CD4-positive, alpha-beta memory T cell (primary cell): ENCODE measurements around the gene DGKB. TPM values are rescaled to one million over a fixed set of nuclear protein-coding genes. Genes with fewer than 3 reads are reported as not detected.
A peak's percentile ranks its signal among the peaks of the same experiment; 100 is the strongest.

Source experiments
- CTCF ChIA-PET: fragments of 350-600 bp; sonication (Branson Sonifier 250); formaldehyde crosslinking; loops from one replicate; lab custom pipeline; 2021; ENCODE audit warnings: inconsistent platforms; ENCODE audit not compliant: partially characterized antibody; lab: Charles Lee
- POLR2A ChIA-PET: fragments of 350-600 bp; sonication (Branson Sonifier 250); formaldehyde crosslinking; loops from one replicate; lab custom pipeline; 2021; ENCODE audit not compliant: partially characterized antibody; lab: Charles Lee
- DNase-seq, 5 donors: peaks; one replicate each; pipeline versions ENCODE4 v3.0.0 to v3.0.0-alpha.2; 2020 to 2022; ENCODE audit warnings: mixed read lengths in 1 of 5
- H3K27ac ChIP-seq: one replicate; pipeline ENCODE4 v1.7.0; 2013; ENCODE audit warnings: low read depth, low read length
- H3K27me3 ChIP-seq: 2 replicates; pipeline ENCODE4 v1.7.0; 2013; ENCODE audit warnings: mild to moderate bottlenecking, low read length, moderate library complexity; ENCODE audit not compliant: insufficient read depth
- H3K36me3 ChIP-seq: 2 replicates; pipeline ENCODE4 v1.7.0; 2013; ENCODE audit warnings: mild to moderate bottlenecking, low read length, moderate library complexity; ENCODE audit not compliant: insufficient read depth
- H3K4me1 ChIP-seq: 2 replicates; pipeline ENCODE4 v1.7.0; 2013; ENCODE audit warnings: mild to moderate bottlenecking, low read length, moderate library complexity; ENCODE audit not compliant: insufficient read depth
- H3K4me3 ChIP-seq, 2 donors: one replicate each; pipeline ENCODE4 v1.7.0; 2013; ENCODE audit warnings: low read length in 2 of 2, mild to moderate bottlenecking in 1 of 2
- H3K9me3 ChIP-seq, 2 donors: one replicate each; pipeline ENCODE4 v1.7.0; 2013; ENCODE audit warnings: low read length in 2 of 2, control low read depth in 1 of 2; ENCODE audit not compliant: control insufficient read depth in 1 of 2
- H3K27ac Mint-ChIP-seq, 7 donors: one replicate each; pipeline ENCODE4 v1.8.0; 2020 to 2021; ENCODE audit warnings: mixed read lengths in 7 of 7, mild to moderate bottlenecking in 6 of 7, inconsistent platforms in 3 of 7, moderate library complexity in 3 of 7
- H3K27me3 Mint-ChIP-seq, 2 donors: one replicate each; pipeline ENCODE4 v1.8.0; 2020 to 2021; ENCODE audit warnings: mixed read lengths in 2 of 2
- H3K36me3 Mint-ChIP-seq, 2 donors: one replicate each; pipeline ENCODE4 v1.8.0; 2020 to 2021; ENCODE audit warnings: mixed read lengths in 2 of 2, inconsistent platforms in 1 of 2, mild to moderate bottlenecking in 1 of 2
- H3K4me1 Mint-ChIP-seq, 4 donors: one replicate each; pipeline ENCODE4 v1.8.0; 2020 to 2021; ENCODE audit warnings: mixed read lengths in 4 of 4, mild to moderate bottlenecking in 1 of 4
- H3K4me3 Mint-ChIP-seq, 8 donors: one replicate each; pipeline ENCODE4 v1.8.0; 2020 to 2021; ENCODE audit warnings: mixed read lengths in 8 of 8, mild to moderate bottlenecking in 7 of 8, moderate library complexity in 6 of 8, inconsistent platforms in 3 of 8
- H3K9me3 Mint-ChIP-seq, 8 donors: one replicate each; pipeline ENCODE4 v1.8.0; 2020 to 2021; ENCODE audit warnings: mixed read lengths in 8 of 8, mild to moderate bottlenecking in 5 of 8, inconsistent platforms in 3 of 8, moderate library complexity in 1 of 8
- intact Hi-C: fragments of 100-400 bp; cut with micrococcal nuclease; formaldehyde crosslinking; loops from one replicate; pipeline ENCODE4 v1.15.1; 2023
- polyA plus RNA-seq, 2 donors: library from polyadenylated mRNA; unstranded; fragments of 300-500 nt; fragmentation: Illumina TruSeq; gene quantifications; one replicate each; pipeline ENCODE4 v1.2.3, GENCODE V29; 2021
- total RNA-seq, 2 experiments: library from RNA; stranded (reverse); gene quantifications; one replicate each; pipeline ENCODE4 v1.2.3, GENCODE V29; 2021

DGKB gene
- total and polyA plus RNA-seq, 4 experiments from 2014 or later: not detected

GRCh38 chr7:14747701-14748100, 154.8 kb downstream of the DGKB start:
- CTCF ChIA-PET: no interaction called here

GRCh38 chr7:14745076-14745475, 157.5 kb downstream of the DGKB start:
- ChIA-PET CTCF (no interaction called here), POLR2A (no interaction called here)
- Mint-ChIP-seq H3K27ac (no peak overlapping the region), H3K9me3 (peaks cover 0 to 30% (median 7%) of the 10 kb centered on the region in 8 donors), H3K27me3 (no peaks in the 10 kb centered on the region), H3K36me3 (no peaks in the 10 kb centered on the region), H3K4me3 (no peak overlapping the region), H3K4me1 (no peaks in the 10 kb centered on the region)
- intact Hi-C loops: no loop called here
- Histone ChIP-seq H3K4me1 (no peaks in the 10 kb centered on the region), H3K9me3 (no peaks in the 10 kb centered on the region), H3K4me3 (no peak overlapping the region), H3K36me3 (no peaks in the 10 kb centered on the region), H3K27me3 (no peaks in the 10 kb centered on the region), H3K27ac (no peak overlapping the region)
- DNase-seq: no peak

More at GRCh38 chr7:14747701-14748100, 154.8 kb downstream of the DGKB start:
- intact Hi-C loops: no loop called here
- no peak for DNase-seq
- Mint-ChIP-seq H3K27ac (no peak overlapping the region), H3K27me3 (peaks cover 0 to 2% of the 10 kb centered on the region in 2 donors), H3K9me3 (peaks cover 0 to 16% (median 5%) of the 10 kb centered on the region in 8 donors), H3K36me3 (no peaks in the 10 kb centered on the region), H3K4me3 (no peak overlapping the region), H3K4me1 (no peaks in the 10 kb centered on the region)
- POLR2A ChIA-PET: no interaction called here
- Histone ChIP-seq H3K9me3 (no peaks in the 10 kb centered on the region), H3K4me3 (no peak overlapping the region), H3K27ac (no peak overlapping the region), H3K27me3 (no peaks in the 10 kb centered on the region), H3K36me3 (no peaks in the 10 kb centered on the region), H3K4me1 (no peaks in the 10 kb centered on the region)

GRCh38 chr7:14740606-14741005, 161.9 kb downstream of the DGKB start:
- H3K36me3 ChIP-seq: no peaks in the 10 kb centered on the region
- Mint-ChIP-seq H3K36me3 (no peaks in the 10 kb centered on the region), H3K4me1 (peaks cover 0 to 3% (median 1%) of the 10 kb centered on the region in 4 donors), H3K9me3 (peaks cover 0 to 34% (median 6%) of the 10 kb centered on the region in 8 donors), H3K27me3 (no peaks in the 10 kb centered on the region), H3K4me3 (no peak overlapping the region), H3K27ac (no peak overlapping the region)
- no peak overlapping the region for H3K27ac ChIP-seq
- CTCF ChIA-PET: no interaction called here
- H3K4me1 ChIP-seq: no peaks in the 10 kb centered on the region
- H3K27me3 ChIP-seq: no peaks in the 10 kb centered on the region
- no peaks in the 10 kb centered on the region for H3K9me3 ChIP-seq
- H3K4me3 ChIP-seq: no peak overlapping the region
- DNase-seq: no peak
- intact Hi-C loops: no loop called here
- POLR2A ChIA-PET: no interaction called here

- H3K4me3 Mint-ChIP-seq: peak overlapping the region in 3 of 8 donors; percentile 6 to 18 (median 15)
- POLR2A ChIA-PET: no interaction called here
Measured at GRCh38 chr7:14739841-14740185, 162.7 kb downstream of the DGKB start.

GRCh38 chr7:14739168-14739840, 163.2 kb downstream of the DGKB start:
- no peaks in the 10 kb centered on the region for H3K36me3 ChIP-seq
- peak overlapping the region in 5 of 8 donors; percentile 6 to 51 (median 18) for H3K4me3 Mint-ChIP-seq
- DNase-seq: no peak
- no peaks in the 10 kb centered on the region for H3K36me3 Mint-ChIP-seq
- H3K27ac ChIP-seq: no peak overlapping the region
- no peaks in the 10 kb centered on the region for H3K9me3 ChIP-seq
- no peak overlapping the region for H3K27ac Mint-ChIP-seq
- peaks cover 0 to 3% (median 1%) of the 10 kb centered on the region in 4 donors for H3K4me1 Mint-ChIP-seq
- no peaks in the 10 kb centered on the region for H3K4me1 ChIP-seq
- H3K27me3 ChIP-seq: no peaks in the 10 kb centered on the region
- H3K9me3 Mint-ChIP-seq: peaks cover 0 to 33% (median 6%) of the 10 kb centered on the region in 8 donors
- ChIA-PET POLR2A (no interaction called here), CTCF (no interaction called here)
- H3K27me3 Mint-ChIP-seq: no peaks in the 10 kb centered on the region
- intact Hi-C loops: no loop called here
- no peak overlapping the region for H3K4me3 ChIP-seq

More at GRCh38 chr7:14739841-14740185, 162.7 kb downstream of the DGKB start:
- Histone ChIP-seq H3K4me1 (no peaks in the 10 kb centered on the region), H3K27me3 (no peaks in the 10 kb centered on the region), H3K9me3 (no peaks in the 10 kb centered on the region), H3K36me3 (no peaks in the 10 kb centered on the region), H3K27ac (no peak overlapping the region), H3K4me3 (no peak overlapping the region)
- intact Hi-C loops: no loop called here
- CTCF ChIA-PET: no interaction called here
- peaks cover 0 to 34% (median 6%) of the 10 kb centered on the region in 8 donors for H3K9me3 Mint-ChIP-seq
- DNase-seq: no peak
- H3K4me1 Mint-ChIP-seq: peaks cover 0 to 3% (median 1%) of the 10 kb centered on the region in 4 donors
- no peaks in the 10 kb centered on the region for H3K36me3 Mint-ChIP-seq
- H3K27me3 Mint-ChIP-seq: no peaks in the 10 kb centered on the region
- H3K27ac Mint-ChIP-seq: no peak overlapping the region

GRCh38 chr7:14738086-14738485, 164.5 kb downstream of the DGKB start:
- H3K36me3 Mint-ChIP-seq: no peaks in the 10 kb centered on the region
- H3K27me3 Mint-ChIP-seq: no peaks in the 10 kb centered on the region
- Histone ChIP-seq H3K27me3 (no peaks in the 10 kb centered on the region), H3K4me3 (no peak overlapping the region), H3K36me3 (no peaks in the 10 kb centered on the region), H3K4me1 (no peaks in the 10 kb centered on the region), H3K27ac (no peak overlapping the region), H3K9me3 (no peaks in the 10 kb centered on the region)
- H3K9me3 Mint-ChIP-seq: peaks cover 0 to 24% (median 2%) of the 10 kb centered on the region in 8 donors
- H3K27ac Mint-ChIP-seq: no peak overlapping the region
- DNase-seq: no peak
- CTCF ChIA-PET: no interaction called here
- intact Hi-C loops: no loop called here
- POLR2A ChIA-PET: no interaction called here
- peaks cover 0 to 3% (median 1%) of the 10 kb centered on the region in 4 donors for H3K4me1 Mint-ChIP-seq
- H3K4me3 Mint-ChIP-seq: no peak overlapping the region

GRCh38 chr7:14734839-14735321, 167.7 kb downstream of the DGKB start:
- CTCF ChIA-PET: interaction anchor here (1.3 kb wide), 1 partner anchor 45 kb away, joined by 3 read pairs; no protein-coding TSS in a partner anchor
- Mint-ChIP-seq H3K4me3 (no peak overlapping the region), H3K4me1 (peaks cover 0 to 3% (median 1%) of the 10 kb centered on the region in 4 donors), H3K27me3 (peaks cover 0 to 1% of the 10 kb centered on the region in 2 donors), H3K27ac (no peak overlapping the region), H3K36me3 (no peaks in the 10 kb centered on the region), H3K9me3 (peaks cover 0 to 8% (median 0%) of the 10 kb centered on the region in 8 donors)
- H3K9me3 ChIP-seq: no peaks in the 10 kb centered on the region
- DNase-seq: no peak
- H3K27ac ChIP-seq: no peak overlapping the region
- no peaks in the 10 kb centered on the region for H3K4me1 ChIP-seq
- H3K4me3 ChIP-seq: no peak overlapping the region
- POLR2A ChIA-PET: no interaction called here
- H3K36me3 ChIP-seq: no peaks in the 10 kb centered on the region
- H3K27me3 ChIP-seq: no peaks in the 10 kb centered on the region
- intact Hi-C loops: no loop called here
